GM10248 (cell line): ENCODE results near the gene IAH1.
A peak's percentile ranks its signal among the peaks of the same experiment; 100 is the strongest.

Source experiments
- CTCF ChIA-PET: fragments of 300-600 bp; sonication (Branson Sonifier 250); formaldehyde crosslinking; extraction: SDS; loops from one replicate; lab custom pipeline; 2021; ENCODE audit warnings: antibody characterized with exemption; lab: Yijun Ruan, JAX
- POLR2A ChIA-PET: fragments of 350-650 bp; sonication (Branson Sonifier 250); formaldehyde crosslinking; extraction: SDS; loops from one replicate; lab custom pipeline; 2020; ENCODE audit warnings: antibody characterized with exemption; lab: Yijun Ruan, JAX
- DNase-seq: peaks from one replicate; pipeline ENCODE4 v3.0.0; 2012; ENCODE audit errors: extremely low spot score
- TF ChIP-seq, protein P1 (sequence below): IDR thresholded peaks from 2 replicates; pipeline ENCODE4 v1.5.1; 2012; ENCODE audit warnings: mild to moderate bottlenecking, low read depth; ENCODE audit errors: extremely low read depth, missing control alignments, control extremely low read depth

Gene IAH1, protein sequence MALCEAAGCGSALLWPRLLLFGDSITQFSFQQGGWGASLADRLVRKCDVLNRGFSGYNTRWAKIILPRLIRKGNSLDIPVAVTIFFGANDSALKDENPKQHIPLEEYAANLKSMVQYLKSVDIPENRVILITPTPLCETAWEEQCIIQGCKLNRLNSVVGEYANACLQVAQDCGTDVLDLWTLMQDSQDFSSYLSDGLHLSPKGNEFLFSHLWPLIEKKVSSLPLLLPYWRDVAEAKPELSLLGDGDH

GRCh38 chr2:9474361-9475057 is at the start of gene IAH1:
Gene IAH1 (plus strand): TSS chr2:9474551. CDS start chr2:9474567, 16 bp downstream.
- ChIA-PET POLR2A (interaction anchor here (0.8 to 1.4 kb wide), 2 partner anchors 9 to 156 kb away, joined by 3 to 5 read pairs; partner anchors contain the start of gene YWHAQ), CTCF (interaction anchor here (0.7 to 1.0 kb wide), 2 partner anchors 10 to 21 kb away, joined by 3 read pairs; no protein-coding TSS in a partner anchor)
- peak; percentile 90 for DNase-seq
- TF ChIP-seq, protein P1, sequence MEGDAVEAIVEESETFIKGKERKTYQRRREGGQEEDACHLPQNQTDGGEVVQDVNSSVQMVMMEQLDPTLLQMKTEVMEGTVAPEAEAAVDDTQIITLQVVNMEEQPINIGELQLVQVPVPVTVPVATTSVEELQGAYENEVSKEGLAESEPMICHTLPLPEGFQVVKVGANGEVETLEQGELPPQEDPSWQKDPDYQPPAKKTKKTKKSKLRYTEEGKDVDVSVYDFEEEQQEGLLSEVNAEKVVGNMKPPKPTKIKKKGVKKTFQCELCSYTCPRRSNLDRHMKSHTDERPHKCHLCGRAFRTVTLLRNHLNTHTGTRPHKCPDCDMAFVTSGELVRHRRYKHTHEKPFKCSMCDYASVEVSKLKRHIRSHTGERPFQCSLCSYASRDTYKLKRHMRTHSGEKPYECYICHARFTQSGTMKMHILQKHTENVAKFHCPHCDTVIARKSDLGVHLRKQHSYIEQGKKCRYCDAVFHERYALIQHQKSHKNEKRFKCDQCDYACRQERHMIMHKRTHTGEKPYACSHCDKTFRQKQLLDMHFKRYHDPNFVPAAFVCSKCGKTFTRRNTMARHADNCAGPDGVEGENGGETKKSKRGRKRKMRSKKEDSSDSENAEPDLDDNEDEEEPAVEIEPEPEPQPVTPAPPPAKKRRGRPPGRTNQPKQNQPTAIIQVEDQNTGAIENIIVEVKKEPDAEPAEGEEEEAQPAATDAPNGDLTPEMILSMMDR, result no peak

- ChIA-PET CTCF (interaction anchor here (1.4 kb wide), 1 partner anchor 9 kb away, joined by 5 read pairs; no protein-coding TSS in a partner anchor), POLR2A (no interaction called here)
- TF ChIP-seq, protein P1, result no peak
- DNase-seq, result no peak
Observed at GRCh38 chr2:9428965-9429577, 45.3 kb upstream of the IAH1 start.

DNA sequence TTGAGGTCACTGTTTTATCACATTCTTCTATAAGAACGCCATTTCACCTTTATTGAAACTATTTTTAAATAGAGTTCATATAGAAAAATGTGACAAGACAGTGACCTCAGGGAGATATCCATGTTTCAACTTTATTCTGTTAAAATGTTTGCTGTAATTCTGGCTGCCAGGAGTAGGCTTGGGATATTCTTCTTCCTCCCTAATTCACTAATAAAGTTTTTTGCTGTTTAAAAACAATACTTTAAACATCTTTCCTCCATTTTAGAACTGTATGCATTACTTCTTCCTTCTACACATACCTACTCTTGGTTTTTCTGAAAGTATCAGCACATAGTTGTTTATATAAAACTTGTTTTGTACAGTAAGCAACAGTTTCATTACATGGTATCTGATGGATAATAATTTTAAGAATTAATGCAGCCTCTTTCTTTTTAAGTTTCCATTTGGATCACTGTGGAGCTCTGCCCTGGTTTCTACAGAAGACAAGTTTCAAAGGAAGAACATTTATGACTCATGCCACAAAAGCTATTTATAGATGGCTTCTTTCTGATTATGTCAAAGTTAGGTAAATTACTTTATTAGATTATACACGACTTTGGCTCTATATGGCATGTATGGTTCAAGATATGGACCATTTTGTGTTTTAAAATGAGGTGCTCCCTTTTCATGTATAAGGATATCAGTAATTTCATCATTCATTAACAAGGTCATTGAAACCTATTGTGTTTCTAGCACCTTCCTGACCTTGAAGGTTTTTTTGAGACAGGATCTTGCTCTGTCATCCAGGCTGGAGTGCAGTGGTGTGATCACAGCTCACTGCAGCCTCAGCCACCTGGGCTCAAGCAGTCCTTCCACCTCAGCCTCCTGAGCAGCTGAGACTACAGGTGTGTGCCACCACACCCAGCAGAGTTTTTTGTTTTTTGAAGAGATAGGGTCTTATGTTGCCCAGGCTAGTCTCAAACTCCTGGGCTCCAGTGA is 43.7 kb upstream of the IAH1 start:
- ChIA-PET POLR2A (no interaction called here), CTCF (interaction anchor here (1.5 kb wide), 1 partner anchor 34 kb away, joined by 3 read pairs; no protein-coding TSS in a partner anchor)
- DNase-seq, result no peak
- TF ChIP-seq, protein P1, result no peak

DNA sequence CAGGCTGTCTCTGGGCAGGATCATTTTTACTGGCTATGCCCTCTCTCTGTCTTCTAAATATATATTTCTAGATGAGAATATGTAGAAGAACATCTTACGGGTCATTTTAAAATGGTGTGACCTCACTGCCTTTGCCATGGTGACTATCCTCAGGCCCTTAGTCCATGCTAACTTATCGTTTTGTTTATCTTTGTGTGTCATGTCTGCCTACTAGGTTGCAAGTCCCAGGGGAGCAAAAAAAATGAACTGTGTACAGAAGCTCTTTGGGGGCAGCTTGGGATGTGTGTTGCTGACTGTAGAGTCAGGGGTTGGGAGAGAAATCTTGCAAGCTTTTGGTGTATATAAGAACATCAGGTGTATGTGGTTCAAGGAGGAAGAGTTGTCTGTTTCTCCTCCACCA is 39.9 kb upstream of the IAH1 start:
- TF ChIP-seq, protein P1, result no peak
- DNase-seq, result no peak
- POLR2A ChIA-PET, result no interaction called here
- CTCF ChIA-PET, result interaction anchor here (0.8 to 1.5 kb wide), 3 partner anchors 9 to 17 kb away, joined by 3 to 4 read pairs (median 3); no protein-coding TSS in a partner anchor

GRCh38 chr2:9439536-9439935 is 34.8 kb upstream of the IAH1 start:
- POLR2A ChIA-PET, result no interaction called here
- TF ChIP-seq, protein P1, result no peak
- no peak for DNase-seq
- CTCF ChIA-PET, result no interaction called here
